ENCODE results near the gene YWHAE. TPM values are rescaled to one million over a fixed set of nuclear protein-coding genes. Genes with fewer than 3 reads are reported as not detected.

YWHAE gene
- total and polyA plus RNA-seq, 10 donors = 104 to 645 (median 281) TPM

- Histone ChIP-seq H3K9me3 (no peaks in the 10 kb centered on the region), H3K4me1 (peaks cover 0 to 26% (median 14%) of the 10 kb centered on the region in 6 donors), H3K27ac (no peak overlapping the region), H3K4me3 (no peak overlapping the region), H3K27me3 (replicated peaks in 1 of 7) (peaks cover 0 to 70% (median 14%) of the 10 kb centered on the region in 7 donors), H3K36me3 (no peaks in the 10 kb centered on the region)
- intact Hi-C loops (cut with DNase I; ENCODE audit: low total_unique reads) = no loop called here
- 80 to 91% (median 87%) methylated on average over 12 to 17 of the region's 17 CpGs for WGBS, 5 donors
- DNase-seq = no peak
- TF ChIP-seq POLR2A (IDR thresholded peaks at IDR 0.05) (no peak), POLR2AphosphoS5 (IDR thresholded peaks at IDR 0.05) (no peak), CTCF (IDR thresholded peaks at IDR 0.05 in 8 of 11, conservative IDR thresholded peaks at IDR 0.05 in 3 of 11) (no peak)
Observed at GRCh38 chr17:1300371-1300905, 99.6 kb downstream of the YWHAE start.

GRCh38 chr17:1299552-1300370 lies 100.3 kb downstream of the YWHAE start:
- intact Hi-C loops (cut with DNase I; ENCODE audit: low total_unique reads) = no loop called here
- Histone ChIP-seq H3K4me1 (peaks cover 0 to 33% (median 20%) of the 10 kb centered on the region in 6 donors), H3K4me3 (no peak overlapping the region), H3K9me3 (no peaks in the 10 kb centered on the region), H3K36me3 (no peaks in the 10 kb centered on the region), H3K27me3 (replicated peaks in 1 of 7) (peaks cover 0 to 63% (median 14%) of the 10 kb centered on the region in 7 donors), H3K27ac (no peak overlapping the region)
- TF ChIP-seq CTCF (IDR thresholded peaks at IDR 0.05 in 8 of 11, conservative IDR thresholded peaks at IDR 0.05 in 3 of 11) (no peak), POLR2AphosphoS5 (IDR thresholded peaks at IDR 0.05) (no peak), POLR2A (IDR thresholded peaks at IDR 0.05) (no peak)
- WGBS, 5 donors = 76 to 85% (median 82%) methylated on average over 21 to 22 of the region's 22 CpGs
- DNase-seq = no peak

- WGBS, 5 donors = 0 to 20% (median 17%) methylated on average over 6 to 24 of the region's 24 CpGs
- no peak for DNase-seq
Observed at GRCh38 chr17:1298606-1299005, 101.4 kb downstream of the YWHAE start.

More at GRCh38 chr17:1298606-1299005, 101.4 kb downstream of the YWHAE start:
- Histone ChIP-seq H3K4me3 (peak overlapping the region in 1 of 8 donors; percentile 36), H3K4me1 (peaks cover 0 to 44% (median 29%) of the 10 kb centered on the region in 6 donors), H3K36me3 (no peaks in the 10 kb centered on the region), H3K27me3 (replicated peaks in 1 of 7) (peaks cover 0 to 57% (median 14%) of the 10 kb centered on the region in 7 donors), H3K9me3 (no peaks in the 10 kb centered on the region), H3K27ac (no peak overlapping the region)
- no peak for TF ChIP-seq POLR2A (IDR thresholded peaks at IDR 0.05)
- no peak for TF ChIP-seq CTCF (IDR thresholded peaks at IDR 0.05 in 8 of 11, conservative IDR thresholded peaks at IDR 0.05 in 3 of 11)
- TF ChIP-seq POLR2AphosphoS5 (IDR thresholded peaks at IDR 0.05) = no peak
- intact Hi-C loops (cut with DNase I; ENCODE audit: low total_unique reads) = no loop called here

Small RNA genes lying within 50 kb of the gene (small RNA-seq; reads per million reads assigned to genes)
- 0 reads per million in 4 donors for gene AC032044.2

Other genes with a start within 250 kb of the YWHAE start
- gene ABR, start 220.2 kb downstream of the YWHAE start, total RNA-seq = 100 to 1,000 TPM; 113 to 183 (median 136) TPM
- gene ABR, start 220.2 kb downstream of the YWHAE start, polyA plus RNA-seq = 10 to 100 TPM; 18.5 to 50.1 (median 22.2) TPM
- not detected for gene BHLHA9, start 129.8 kb downstream of the YWHAE start, total RNA-seq
- gene BHLHA9, start 129.8 kb downstream of the YWHAE start, polyA plus RNA-seq = not detected
- not detected for gene TRARG1, start 120.6 kb downstream of the YWHAE start, total RNA-seq
- under 1 TPM; 0.03 to 0.22 (median 0.11) TPM for gene TRARG1, start 120.6 kb downstream of the YWHAE start, polyA plus RNA-seq
- gene CRK, start 56.0 kb upstream of the YWHAE start, total RNA-seq = 10 to 100 TPM; 39.3 to 54.6 (median 48.2) TPM
- gene CRK, start 56.0 kb upstream of the YWHAE start, polyA plus RNA-seq = 10 to 100 TPM; 11.7 to 20.7 (median 12.0) TPM
- gene MYO1C, start 92.5 kb upstream of the YWHAE start, total RNA-seq = 100 to 1,000 TPM in 2 of 7 donors, 10 to 100 TPM in 5; 49.2 to 135 (median 81.6) TPM
- gene MYO1C, start 92.5 kb upstream of the YWHAE start, polyA plus RNA-seq = 10 to 100 TPM; 14.6 to 21.6 (median 14.6) TPM
- 100 to 1,000 TPM in 1 of 7 donors, 10 to 100 TPM in 6; 43.1 to 107 (median 55.2) TPM for gene INPP5K, start 116.4 kb upstream of the YWHAE start, total RNA-seq
- gene INPP5K, start 116.4 kb upstream of the YWHAE start, polyA plus RNA-seq = 10 to 100 TPM; 22.3 to 35.8 (median 23.4) TPM
- 10 to 100 TPM; 47.3 to 88.0 (median 68.9) TPM for gene PITPNA, start 162.6 kb upstream of the YWHAE start, total RNA-seq
- 10 to 100 TPM; 17.0 to 29.6 (median 17.1) TPM for gene PITPNA, start 162.6 kb upstream of the YWHAE start, polyA plus RNA-seq
- 10 to 100 TPM; 51.1 to 84.6 (median 67.3) TPM for gene SLC43A2, start 228.6 kb upstream of the YWHAE start, total RNA-seq
- gene SLC43A2, start 228.6 kb upstream of the YWHAE start, polyA plus RNA-seq = 10 to 100 TPM; 12.6 to 26.8 (median 14.9) TPM
- 100 to 1,000 TPM in 2 of 7 donors, 10 to 100 TPM in 5; 55.5 to 112 (median 66.5) TPM for gene SCARF1, start 245.5 kb upstream of the YWHAE start, total RNA-seq
- gene SCARF1, start 245.5 kb upstream of the YWHAE start, polyA plus RNA-seq = 10 to 100 TPM in 2 of 3 donors, 1 to 10 TPM in 1; 5.1 to 31.2 (median 13.6) TPM
- gene RILP, start 249.6 kb upstream of the YWHAE start, total RNA-seq = 10 to 100 TPM; 15.8 to 43.9 (median 28.9) TPM
- 10 to 100 TPM; 14.7 to 25.6 (median 17.4) TPM for gene RILP, start 249.6 kb upstream of the YWHAE start, polyA plus RNA-seq

Data from spleen (tissue), 11 donors.